Activated naive CD8-positive, alpha-beta T cell treated with anti-CD3 and anti-CD28 coated beads, Interleukin-2, amount 10 ng/mL, durations not matched to agents 7 days and 5 days (primary cell): ENCODE results near the gene PLK2. TPM values are rescaled to one million over a fixed set of nuclear protein-coding genes. Genes with fewer than 3 reads are reported as not detected.

Source experiments
- ATAC-seq: fragments of 150-1000 bp; cut with Tn5 transposase; one replicate; pipeline ENCODE4 v1.10.0; 2021; ENCODE audit warnings: low read depth, moderate library complexity
- POLR2A ChIA-PET: fragments of 350-600 bp; sonication (Branson Sonifier 250); formaldehyde crosslinking; loops from one replicate; lab custom pipeline; 2021; ENCODE audit warnings: antibody characterized with exemption; lab: Charles Lee
- DNase-seq: peaks from one replicate; pipeline ENCODE4 v3.0.0; 2021
- H3K27ac Mint-ChIP-seq: one replicate; pipeline ENCODE4 v1.8.0; 2022; ENCODE audit warnings: mild to moderate bottlenecking, mixed read lengths
- H3K27me3 Mint-ChIP-seq: one replicate; pipeline ENCODE4 v1.8.0; 2022; ENCODE audit warnings: mild to moderate bottlenecking, moderate library complexity, mixed read lengths
- H3K36me3 Mint-ChIP-seq: one replicate; pipeline ENCODE4 v1.8.0; 2021; ENCODE audit warnings: mild to moderate bottlenecking, mixed read lengths
- H3K4me1 Mint-ChIP-seq: one replicate; pipeline ENCODE4 v1.8.0; 2021; ENCODE audit warnings: mixed read lengths
- H3K4me3 Mint-ChIP-seq: one replicate; pipeline ENCODE4 v1.8.0; 2022; ENCODE audit warnings: mild to moderate bottlenecking, moderate library complexity, mixed read lengths
- H3K9me3 Mint-ChIP-seq: one replicate; pipeline ENCODE4 v1.8.0; 2021; ENCODE audit warnings: mixed read lengths
- total RNA-seq, 2 experiments: library from RNA; stranded (reverse); gene quantifications; one replicate each; pipeline ENCODE4 v1.2.3, GENCODE V29; 2021

PLK2 gene
- total RNA-seq, 2 experiments from 2014 or later: 3.8 to 4.4 TPM

DNA sequence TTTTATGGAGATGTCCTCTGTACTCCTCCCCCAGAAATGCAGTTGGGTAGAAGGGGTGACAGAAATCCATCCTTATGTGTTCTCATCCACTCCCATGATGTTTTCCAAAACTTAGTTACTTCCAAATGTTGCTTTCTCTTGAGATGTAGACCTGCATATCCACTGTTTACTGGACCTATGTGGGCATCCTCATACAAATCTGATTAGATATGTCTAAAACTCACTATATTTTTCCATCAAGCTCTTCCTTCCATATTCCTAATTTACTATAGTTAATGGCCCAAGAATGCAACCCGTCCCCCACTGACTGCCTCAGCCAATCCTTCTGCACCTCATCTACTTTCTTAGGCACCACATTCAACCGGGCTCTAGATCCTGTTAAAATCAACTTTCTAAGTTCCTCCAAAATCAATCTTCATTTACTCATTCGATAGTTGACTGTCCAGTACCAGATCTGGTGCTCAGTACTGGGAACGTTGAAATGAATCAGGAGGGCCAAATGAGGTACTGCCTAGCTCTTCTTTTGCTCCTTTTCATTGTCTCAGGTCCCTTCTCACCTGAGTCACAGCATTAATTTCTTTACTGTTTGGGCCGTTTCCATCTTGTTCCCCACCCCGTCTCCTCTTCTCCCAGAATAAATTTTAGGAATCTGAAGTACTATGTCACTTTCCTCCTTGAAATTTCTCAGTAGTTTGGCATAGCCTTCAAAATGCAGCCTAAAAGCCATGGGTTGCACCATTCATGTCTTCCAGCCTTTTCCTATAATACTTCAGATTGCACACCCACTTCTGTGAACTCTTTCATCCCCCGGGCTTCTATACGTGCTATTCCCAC, 7.9 kb downstream of the PLK2 start:
- H3K4me3 Mint-ChIP-seq: no peak overlapping the region
- H3K27ac Mint-ChIP-seq: no peak overlapping the region
- H3K27me3 Mint-ChIP-seq: peaks cover 13% of the 10 kb centered on the region
- POLR2A ChIA-PET: no interaction called here
- ATAC-seq (no peak), DNase-seq (no peak)
- H3K4me1 Mint-ChIP-seq: no peaks in the 10 kb centered on the region
- H3K36me3 Mint-ChIP-seq: peaks cover 2% of the 10 kb centered on the region
- H3K9me3 Mint-ChIP-seq: no peaks in the 10 kb centered on the region

DNA sequence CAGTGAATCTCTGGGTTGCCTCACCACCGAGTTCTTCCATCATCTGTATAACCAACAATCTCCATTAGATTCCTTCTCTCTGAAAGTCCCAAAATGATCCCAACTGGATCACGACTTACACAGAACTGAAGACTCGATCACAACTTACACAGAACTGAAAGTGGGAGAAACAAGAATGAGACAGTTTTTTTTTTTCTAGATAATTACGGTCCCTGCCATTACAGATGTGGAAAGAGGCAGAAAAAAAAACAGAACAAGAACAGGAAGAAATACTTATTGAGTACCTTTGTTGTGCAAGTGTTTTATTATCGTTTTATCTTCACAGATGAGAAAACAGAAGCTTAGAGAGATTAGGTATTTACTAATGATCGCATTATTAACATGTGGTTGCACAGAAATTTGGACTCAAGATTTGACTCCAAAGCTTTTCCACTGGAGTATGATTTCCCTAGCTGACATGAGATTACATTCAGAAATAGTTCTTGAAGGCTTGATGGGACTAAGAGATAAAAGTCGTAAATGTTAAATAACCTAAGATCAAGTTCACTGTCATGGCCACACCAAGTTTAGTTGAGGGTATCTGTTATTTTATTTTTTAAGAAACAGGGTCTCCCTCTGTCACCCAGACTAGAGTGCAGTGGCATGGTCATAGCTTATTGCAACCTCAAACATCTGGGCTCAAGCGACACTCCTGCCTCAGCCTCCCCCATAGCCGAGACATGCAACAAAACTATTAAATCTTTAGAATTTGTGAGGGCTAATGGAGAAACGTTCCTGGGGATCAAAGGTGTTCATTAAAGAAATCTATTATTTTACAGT, 8.9 kb downstream of the PLK2 start:
- Mint-ChIP-seq H3K27me3 (peaks cover 11% of the 10 kb centered on the region), H3K4me1 (no peaks in the 10 kb centered on the region), H3K27ac (no peak overlapping the region), H3K36me3 (peaks cover 2% of the 10 kb centered on the region), H3K4me3 (no peak overlapping the region), H3K9me3 (no peaks in the 10 kb centered on the region)
- POLR2A ChIA-PET: no interaction called here
- ATAC-seq (no peak), DNase-seq (no peak)

DNA sequence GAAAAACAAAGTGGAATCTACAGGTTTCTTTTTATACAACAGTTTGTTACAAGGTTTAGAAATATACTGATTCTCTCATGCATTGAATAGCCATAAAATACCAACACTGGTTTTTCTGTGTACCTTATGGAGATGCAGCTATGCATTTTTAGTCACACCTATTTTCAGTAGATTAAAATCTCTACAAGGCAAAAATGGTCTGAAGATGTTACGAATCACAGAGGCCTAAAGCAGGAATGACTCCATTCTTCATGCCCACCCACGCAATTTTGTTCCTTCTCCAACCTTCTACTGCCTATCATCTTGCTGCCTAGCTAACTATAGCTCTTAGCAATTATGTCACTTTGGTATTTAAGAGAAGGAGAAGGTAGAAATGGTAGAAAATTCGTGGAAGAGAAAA, 9.9 kb downstream of the PLK2 start:
- Mint-ChIP-seq H3K4me1 (no peaks in the 10 kb centered on the region), H3K27me3 (peaks cover 9% of the 10 kb centered on the region), H3K36me3 (peaks cover 2% of the 10 kb centered on the region), H3K27ac (no peak overlapping the region), H3K4me3 (no peak overlapping the region), H3K9me3 (no peaks in the 10 kb centered on the region)
- DNase-seq (no peak), ATAC-seq (no peak)
- POLR2A ChIA-PET: no interaction called here

DNA sequence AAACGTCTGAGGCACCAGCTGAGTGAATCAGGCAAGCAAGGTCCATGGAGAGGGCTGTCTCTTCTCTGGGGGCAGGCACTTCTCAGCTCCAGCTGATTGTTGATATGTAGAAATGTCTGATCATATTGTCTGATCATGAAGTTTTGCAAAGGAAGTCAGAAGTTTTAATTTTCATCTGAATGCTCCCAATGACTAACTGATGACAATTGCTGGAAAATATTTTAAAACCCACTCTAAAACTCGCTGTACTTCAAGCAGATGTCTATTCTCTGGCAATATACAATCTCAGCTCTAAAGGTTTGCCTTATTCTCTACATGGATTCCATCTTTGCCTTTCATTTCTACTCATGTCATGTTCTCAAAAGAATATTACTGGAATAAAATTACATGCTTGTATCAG, 12.7 kb downstream of the PLK2 start:
- ATAC-seq: no peak
- DNase-seq: no peak
- H3K4me1 Mint-ChIP-seq: no peaks in the 10 kb centered on the region
- no peaks in the 10 kb centered on the region for H3K36me3 Mint-ChIP-seq
- H3K9me3 Mint-ChIP-seq: no peaks in the 10 kb centered on the region
- peaks cover 9% of the 10 kb centered on the region for H3K27me3 Mint-ChIP-seq
- no peak overlapping the region for H3K27ac Mint-ChIP-seq
- no peak overlapping the region for H3K4me3 Mint-ChIP-seq
- POLR2A ChIA-PET: no interaction called here

DNA sequence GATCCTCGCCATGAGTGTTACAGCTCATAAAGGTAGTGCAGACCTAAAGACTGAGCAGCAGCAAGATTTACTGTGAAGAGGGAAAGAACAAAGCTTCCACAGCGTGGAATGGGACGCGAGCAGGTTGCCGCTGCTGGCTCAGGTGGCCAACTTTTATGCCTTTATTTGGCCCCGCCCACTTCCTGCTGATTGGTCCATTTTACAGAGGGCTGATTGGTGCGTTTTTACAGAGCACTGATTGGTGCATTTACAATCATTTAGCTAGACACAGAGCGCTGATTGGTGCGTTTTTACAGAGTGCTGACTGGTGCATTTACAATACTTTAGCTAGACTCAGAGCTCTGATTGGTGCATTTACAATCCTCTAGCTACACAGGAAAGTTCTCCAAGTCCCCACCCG, 13.9 kb downstream of the PLK2 start:
- H3K9me3 Mint-ChIP-seq: no peaks in the 10 kb centered on the region
- no peak overlapping the region for H3K4me3 Mint-ChIP-seq
- H3K27ac Mint-ChIP-seq: no peak overlapping the region
- no peaks in the 10 kb centered on the region for H3K36me3 Mint-ChIP-seq
- no peak for ATAC-seq
- no peaks in the 10 kb centered on the region for H3K4me1 Mint-ChIP-seq
- POLR2A ChIA-PET: no interaction called here
- no peak for DNase-seq
- peaks cover 9% of the 10 kb centered on the region for H3K27me3 Mint-ChIP-seq

DNA sequence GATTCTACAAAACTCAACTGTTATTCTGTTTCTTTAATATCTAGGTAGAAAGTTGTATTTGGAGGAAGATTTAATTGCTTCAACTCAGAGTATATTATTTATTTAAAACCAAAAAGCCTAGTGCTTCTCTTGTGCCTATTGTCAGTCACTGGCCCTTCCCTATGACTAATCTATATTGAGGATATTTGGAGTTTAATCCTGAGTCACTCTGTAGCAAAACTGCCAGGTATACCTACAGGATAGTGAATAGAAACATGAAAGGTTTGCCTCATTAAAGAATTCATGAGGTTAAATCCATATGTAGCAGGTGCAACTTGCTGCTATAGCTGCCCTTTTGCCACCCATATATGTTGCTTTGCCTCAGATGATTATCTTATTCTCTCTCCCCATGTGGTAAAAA, 15.1 kb downstream of the PLK2 start:
- H3K27ac Mint-ChIP-seq: no peak overlapping the region
- POLR2A ChIA-PET: no interaction called here
- H3K4me3 Mint-ChIP-seq: no peak overlapping the region
- peaks cover 6% of the 10 kb centered on the region for H3K27me3 Mint-ChIP-seq
- no peak for ATAC-seq
- DNase-seq: no peak
- H3K36me3 Mint-ChIP-seq: no peaks in the 10 kb centered on the region
- no peaks in the 10 kb centered on the region for H3K4me1 Mint-ChIP-seq
- H3K9me3 Mint-ChIP-seq: no peaks in the 10 kb centered on the region

DNA sequence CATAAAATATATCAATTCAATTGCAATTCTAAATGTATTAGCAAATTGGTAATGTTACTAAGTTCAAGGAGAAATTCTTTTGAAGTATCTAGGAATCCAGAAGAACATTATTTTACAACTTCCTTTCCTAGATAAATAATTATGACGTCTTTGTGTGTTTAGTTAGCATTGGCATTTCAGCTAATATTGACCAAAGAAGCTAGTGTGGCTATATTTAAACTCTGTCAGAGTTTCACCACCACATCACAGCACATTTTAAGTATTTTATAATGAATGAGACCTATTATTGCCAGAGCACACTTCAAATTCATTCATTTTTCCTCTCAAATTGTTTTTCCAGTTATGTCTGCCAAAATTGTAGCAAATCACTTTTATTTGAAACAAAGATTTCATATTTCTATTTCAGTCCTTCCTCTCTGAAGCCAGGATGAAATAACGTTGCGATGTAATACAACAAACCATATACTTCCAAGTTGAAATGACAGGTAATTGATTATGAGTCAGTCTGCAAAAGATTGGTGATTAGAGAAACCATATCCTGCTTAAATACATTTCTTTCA, 18.9 kb downstream of the PLK2 start:
- ATAC-seq (no peak), DNase-seq (no peak)
- no peak overlapping the region for H3K27ac Mint-ChIP-seq
- peaks cover 2% of the 10 kb centered on the region for H3K27me3 Mint-ChIP-seq
- H3K4me1 Mint-ChIP-seq: no peaks in the 10 kb centered on the region
- no peak overlapping the region for H3K4me3 Mint-ChIP-seq
- no peaks in the 10 kb centered on the region for H3K9me3 Mint-ChIP-seq
- H3K36me3 Mint-ChIP-seq: no peaks in the 10 kb centered on the region
- POLR2A ChIA-PET: no interaction called here

DNA sequence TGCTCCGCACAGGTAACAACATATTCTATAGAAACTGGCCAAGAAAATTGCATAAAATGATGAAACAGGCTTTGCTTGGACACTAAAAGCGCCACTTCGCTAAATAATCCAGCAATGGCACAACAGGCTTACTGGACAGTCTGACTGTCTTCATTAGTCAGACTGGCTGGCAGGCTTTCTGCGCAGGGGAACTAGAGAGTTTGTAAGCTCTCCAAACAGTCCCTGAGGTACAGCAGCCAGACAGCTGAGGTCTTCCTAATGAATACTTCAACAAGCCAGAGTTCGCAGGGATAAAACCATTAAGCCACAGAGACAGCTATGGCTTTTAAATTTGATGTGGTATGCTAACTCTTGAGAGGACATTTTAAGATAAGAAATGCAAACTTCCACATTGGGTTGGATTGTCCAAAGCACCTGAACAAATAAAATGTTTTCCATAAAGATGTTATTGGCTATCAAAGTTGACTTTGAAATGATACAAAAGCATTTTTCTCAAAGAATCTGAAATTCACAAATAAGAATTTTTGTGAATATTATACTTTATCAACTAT, 20.7 kb downstream of the PLK2 start:
- no peak overlapping the region for H3K4me3 Mint-ChIP-seq
- peaks cover 2% of the 10 kb centered on the region for H3K27me3 Mint-ChIP-seq
- no peak for DNase-seq
- no peaks in the 10 kb centered on the region for H3K4me1 Mint-ChIP-seq
- no peak for ATAC-seq
- no peaks in the 10 kb centered on the region for H3K36me3 Mint-ChIP-seq
- H3K27ac Mint-ChIP-seq: no peak overlapping the region
- POLR2A ChIA-PET: no interaction called here
- no peaks in the 10 kb centered on the region for H3K9me3 Mint-ChIP-seq

DNA sequence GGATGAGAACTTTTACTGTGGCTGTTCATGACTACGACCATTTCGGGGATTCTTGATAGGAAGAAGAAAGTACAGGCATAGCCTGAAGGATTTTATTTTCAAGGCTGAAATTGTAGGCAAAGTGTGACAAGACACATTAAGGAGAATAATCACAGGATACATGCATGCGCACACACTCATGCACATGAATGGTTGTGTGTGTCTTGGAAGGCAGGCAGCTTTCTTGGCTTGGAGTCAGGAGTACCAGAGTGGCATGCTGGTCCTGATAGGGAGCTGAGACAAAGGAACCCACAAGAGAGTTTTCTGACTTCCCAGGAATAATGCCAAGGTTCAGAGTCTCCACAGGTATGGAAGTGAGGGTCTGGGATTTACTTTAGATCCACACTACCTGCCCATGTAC, 22.2 kb downstream of the PLK2 start:
- ATAC-seq: no peak
- Mint-ChIP-seq H3K4me3 (no peak overlapping the region), H3K36me3 (no peaks in the 10 kb centered on the region), H3K4me1 (no peaks in the 10 kb centered on the region), H3K9me3 (no peaks in the 10 kb centered on the region), H3K27ac (no peak overlapping the region), H3K27me3 (no peaks in the 10 kb centered on the region)
- no peak for DNase-seq
- POLR2A ChIA-PET: no interaction called here

DNA sequence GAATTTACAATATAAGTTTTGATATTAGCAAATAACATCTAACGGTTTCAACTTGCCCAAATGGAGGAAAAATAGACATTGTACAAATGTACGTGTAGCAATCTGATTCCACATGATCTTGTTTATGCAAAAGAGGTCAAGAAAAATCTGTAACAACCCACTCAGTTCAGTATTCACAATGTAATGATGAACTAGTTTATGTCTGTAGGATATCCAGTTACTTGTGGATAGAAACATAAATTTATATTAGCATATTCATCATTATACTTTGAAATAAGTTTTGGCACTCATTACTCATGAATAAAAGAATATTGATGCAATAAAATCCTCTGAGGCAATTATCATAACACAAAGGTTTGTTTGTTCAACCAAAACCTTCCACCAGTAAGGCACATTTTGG, 28.1 kb downstream of the PLK2 start:
- no peak for ATAC-seq
- H3K9me3 Mint-ChIP-seq: no peaks in the 10 kb centered on the region
- POLR2A ChIA-PET: no interaction called here
- H3K27ac Mint-ChIP-seq: no peak overlapping the region
- H3K36me3 Mint-ChIP-seq: no peaks in the 10 kb centered on the region
- H3K27me3 Mint-ChIP-seq: no peaks in the 10 kb centered on the region
- DNase-seq: no peak
- H3K4me1 Mint-ChIP-seq: no peaks in the 10 kb centered on the region
- H3K4me3 Mint-ChIP-seq: no peak overlapping the region

DNA sequence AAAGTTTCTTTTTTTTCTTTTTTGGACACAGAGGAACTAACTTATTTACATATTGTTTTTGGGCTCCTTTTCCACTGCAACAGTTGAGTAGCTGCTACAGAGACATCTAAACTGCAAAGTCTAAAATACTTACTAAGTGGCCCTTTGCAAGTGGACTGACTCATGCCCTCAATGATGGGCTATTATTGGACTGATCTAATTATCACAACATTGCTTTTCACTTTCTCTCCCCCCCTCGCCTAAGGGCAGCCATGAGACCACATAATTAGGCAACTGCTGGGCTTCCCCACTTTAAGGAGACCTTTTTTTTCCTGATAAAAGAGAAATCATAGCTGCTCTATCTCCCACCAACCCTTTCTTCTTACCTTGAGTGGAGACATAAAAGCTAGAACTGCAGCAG, 47.0 kb downstream of the PLK2 start:
- H3K4me3 Mint-ChIP-seq: no peak overlapping the region
- no peak for ATAC-seq
- POLR2A ChIA-PET: no interaction called here
- no peaks in the 10 kb centered on the region for H3K36me3 Mint-ChIP-seq
- no peaks in the 10 kb centered on the region for H3K4me1 Mint-ChIP-seq
- no peaks in the 10 kb centered on the region for H3K9me3 Mint-ChIP-seq
- no peak for DNase-seq
- H3K27ac Mint-ChIP-seq: no peak overlapping the region
- peaks cover 10% of the 10 kb centered on the region for H3K27me3 Mint-ChIP-seq

DNA sequence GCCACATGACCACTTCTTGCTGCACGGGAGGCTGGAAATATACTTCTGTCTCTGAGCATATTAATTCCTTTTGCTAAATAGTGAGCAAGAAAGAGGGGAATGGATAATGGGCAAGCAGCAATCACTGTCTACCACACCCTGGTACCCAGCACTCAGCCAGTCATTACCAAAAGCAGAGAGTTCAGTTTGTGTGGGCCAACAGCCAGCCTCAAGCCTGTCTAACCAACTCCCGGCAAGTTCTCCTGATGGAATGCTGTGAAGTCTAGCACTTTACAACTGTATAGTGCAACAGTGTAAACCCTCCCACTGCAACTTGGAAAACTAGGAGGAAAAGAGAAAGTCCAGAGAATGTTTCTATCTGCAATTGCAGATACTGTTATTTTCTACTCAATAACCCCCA, 47.8 kb downstream of the PLK2 start:
- Mint-ChIP-seq H3K4me1 (no peaks in the 10 kb centered on the region), H3K4me3 (no peak overlapping the region), H3K9me3 (no peaks in the 10 kb centered on the region), H3K36me3 (no peaks in the 10 kb centered on the region), H3K27me3 (peaks cover 10% of the 10 kb centered on the region), H3K27ac (no peak overlapping the region)
- DNase-seq (no peak), ATAC-seq (no peak)
- POLR2A ChIA-PET: no interaction called here

DNA sequence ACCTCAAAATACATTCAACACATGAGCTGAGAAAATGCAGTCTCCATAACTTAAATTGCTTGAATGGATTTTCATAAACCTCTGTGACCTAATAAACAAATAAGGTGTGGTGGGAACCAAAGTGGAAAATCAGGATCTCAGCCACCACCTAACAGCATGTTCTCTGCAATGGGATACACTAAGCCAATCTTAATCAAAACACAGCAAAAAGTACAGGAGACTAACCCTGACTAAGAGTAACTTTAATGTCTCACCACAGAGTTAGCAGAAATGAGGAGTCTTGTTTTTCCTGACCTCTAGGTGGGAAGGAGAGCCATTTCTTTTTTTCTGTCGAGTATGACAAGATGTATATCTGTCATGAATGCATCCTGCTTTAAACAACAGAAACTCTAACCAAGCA, 48.5 kb downstream of the PLK2 start:
- H3K4me1 Mint-ChIP-seq: no peaks in the 10 kb centered on the region
- H3K9me3 Mint-ChIP-seq: no peaks in the 10 kb centered on the region
- no peak overlapping the region for H3K27ac Mint-ChIP-seq
- H3K36me3 Mint-ChIP-seq: no peaks in the 10 kb centered on the region
- DNase-seq (no peak), ATAC-seq (no peak)
- peaks cover 10% of the 10 kb centered on the region for H3K27me3 Mint-ChIP-seq
- no peak overlapping the region for H3K4me3 Mint-ChIP-seq
- POLR2A ChIA-PET: no interaction called here
